NAMALWA (cell line): ENCODE results near the gene SIRPB2.

Experiments used
- DNase-seq: peaks from one replicate; pipeline ENCODE4 v3.0.0-alpha.2; 2015; ENCODE audit warnings: low spot score

Gene SIRPB2

DNA sequence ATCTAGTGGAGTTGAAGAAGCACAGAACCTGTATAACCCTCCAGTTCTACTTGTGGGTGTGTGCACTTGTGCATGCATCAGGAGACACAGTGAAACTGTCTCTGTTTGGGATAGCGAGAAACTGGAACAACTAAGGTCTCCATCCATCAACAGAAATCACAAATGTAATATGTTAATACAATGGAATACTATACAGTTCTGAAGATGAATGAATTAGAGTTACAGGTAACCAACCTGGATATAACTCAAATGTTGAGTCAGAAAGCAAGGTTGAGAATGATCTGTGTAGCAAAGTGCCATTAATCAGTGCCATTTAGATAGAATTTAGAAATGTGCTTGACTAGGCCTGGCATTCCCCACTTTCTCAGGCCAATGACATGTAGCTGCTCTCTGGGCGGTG lies 20.0 kb downstream of the SIRPB2 start:
- DNase-seq, result no peak

- DNase-seq, result peak; percentile 81
Measured at GRCh38 chr20:1469925-1470571, 21.2 kb downstream of the SIRPB2 start.

- DNase-seq, result no peak
Measured at GRCh38 chr20:1469306-1469905, 21.8 kb downstream of the SIRPB2 start.

DNA sequence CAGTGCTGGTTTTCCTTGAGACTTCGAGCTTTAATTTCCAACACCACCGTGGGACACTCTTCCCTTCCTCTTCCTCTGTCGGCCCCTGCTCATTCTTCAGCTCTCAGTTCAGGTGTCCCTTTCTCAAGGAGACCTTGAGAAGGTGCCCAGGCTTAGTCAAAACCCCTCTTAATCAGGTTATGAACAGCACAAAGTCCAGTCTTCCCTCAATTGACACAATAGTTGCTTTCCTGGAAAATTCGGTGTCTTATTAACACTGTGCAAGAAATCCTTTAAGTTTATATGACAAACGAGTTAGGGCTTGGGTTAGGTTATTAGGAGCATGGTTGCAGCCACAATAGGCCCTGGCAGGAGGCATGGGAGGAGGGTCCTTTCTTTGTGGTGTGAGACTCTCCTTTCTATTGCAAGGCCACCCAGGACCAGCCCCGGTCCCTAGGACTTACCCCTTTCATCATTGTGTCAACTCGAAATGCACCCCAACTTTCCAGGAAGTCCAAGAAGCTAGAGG lies 23.0 kb downstream of the SIRPB2 start:
- no peak for DNase-seq

GRCh38 chr20:1467355-1468116 lies 23.7 kb downstream of the SIRPB2 start:
- DNase-seq, result no peak

GRCh38 chr20:1467082-1467354 lies 24.2 kb downstream of the SIRPB2 start:
- no peak for DNase-seq

DNA sequence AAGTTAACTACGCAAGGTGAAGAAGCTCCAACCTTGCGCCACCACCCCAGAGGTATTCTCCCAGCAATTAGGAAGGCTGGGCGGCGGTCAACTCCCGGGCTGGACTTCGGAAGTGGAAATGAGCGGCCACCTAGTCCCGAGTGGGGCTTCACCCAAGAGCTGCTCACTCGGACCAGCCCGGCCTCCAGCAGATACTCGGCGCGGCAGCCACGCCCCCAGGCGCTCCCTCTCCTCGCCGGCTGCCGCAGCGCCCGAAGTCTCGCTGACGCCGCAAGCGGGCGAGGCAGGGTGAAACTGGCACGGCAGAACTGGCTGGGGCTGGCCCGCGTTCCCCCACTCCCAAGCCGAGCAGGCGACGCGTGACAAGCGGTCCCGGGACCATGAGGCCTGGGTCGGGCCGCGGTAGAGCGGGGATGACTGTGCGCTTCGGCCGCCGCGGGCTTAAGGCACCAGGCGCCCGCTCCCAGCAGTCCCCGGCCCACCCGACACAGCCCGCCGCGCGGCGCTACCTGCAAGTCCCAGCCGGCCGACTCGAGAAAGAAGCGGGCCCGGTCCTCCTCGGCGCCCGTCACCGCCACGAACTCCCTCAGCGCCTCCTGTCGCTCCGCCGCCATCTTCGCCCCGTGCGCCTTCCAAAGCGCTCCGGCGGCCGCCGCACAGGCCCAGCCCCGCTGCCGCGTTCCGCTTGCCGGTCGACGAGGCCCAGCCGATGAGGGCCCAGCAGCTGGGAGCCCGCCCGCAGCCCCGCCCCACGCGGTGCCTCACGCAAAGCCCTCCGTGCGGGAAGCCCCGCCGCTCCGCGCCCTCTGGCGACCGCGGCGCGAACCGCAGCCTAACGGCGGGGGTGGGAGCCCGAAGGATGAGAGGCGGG lies 24.8 kb downstream of the SIRPB2 start, which contains the start of gene NSFL1C:
TSS of gene NSFL1C (minus strand) at position 639 of the 871 bp plus-strand sequence. CDS start at position 614, 25 bp downstream.
- DNase-seq, result peak; percentile 94

DNA sequence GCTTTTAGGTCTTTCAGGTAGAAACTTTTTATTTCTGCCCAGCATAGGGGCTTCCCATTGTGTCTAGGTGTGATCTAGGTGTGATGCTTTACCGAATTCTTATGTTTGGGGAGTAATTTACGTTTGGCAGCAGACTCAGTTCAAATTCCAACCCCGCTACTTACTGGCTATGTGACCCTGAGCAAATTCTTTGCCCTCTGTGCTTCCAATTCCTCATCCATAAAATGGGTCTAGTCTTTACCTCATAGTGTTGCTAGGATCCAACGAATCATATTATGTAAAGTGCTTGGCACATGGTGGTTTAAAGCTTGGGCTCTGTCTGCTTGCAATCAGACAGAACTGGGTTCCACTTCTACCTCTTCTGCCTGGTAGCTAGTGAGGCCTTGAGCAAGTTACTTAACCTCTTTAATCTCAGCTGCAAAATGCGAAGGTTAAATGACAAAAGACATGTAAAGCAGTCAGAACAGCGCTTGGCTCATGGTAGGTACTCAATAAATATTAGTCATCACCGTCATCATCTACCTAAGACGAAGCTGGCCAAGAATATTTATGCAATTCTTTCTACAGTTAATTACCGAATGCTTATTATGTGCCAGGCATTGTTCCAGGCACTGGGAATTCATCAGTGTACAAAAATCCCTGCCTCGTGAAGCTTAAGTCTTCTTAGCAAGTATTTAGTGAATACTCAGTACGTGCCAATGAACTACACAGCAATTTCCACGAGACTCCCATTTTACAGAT lies 25.6 kb downstream of the SIRPB2 start:
- DNase-seq, result no peak

DNA sequence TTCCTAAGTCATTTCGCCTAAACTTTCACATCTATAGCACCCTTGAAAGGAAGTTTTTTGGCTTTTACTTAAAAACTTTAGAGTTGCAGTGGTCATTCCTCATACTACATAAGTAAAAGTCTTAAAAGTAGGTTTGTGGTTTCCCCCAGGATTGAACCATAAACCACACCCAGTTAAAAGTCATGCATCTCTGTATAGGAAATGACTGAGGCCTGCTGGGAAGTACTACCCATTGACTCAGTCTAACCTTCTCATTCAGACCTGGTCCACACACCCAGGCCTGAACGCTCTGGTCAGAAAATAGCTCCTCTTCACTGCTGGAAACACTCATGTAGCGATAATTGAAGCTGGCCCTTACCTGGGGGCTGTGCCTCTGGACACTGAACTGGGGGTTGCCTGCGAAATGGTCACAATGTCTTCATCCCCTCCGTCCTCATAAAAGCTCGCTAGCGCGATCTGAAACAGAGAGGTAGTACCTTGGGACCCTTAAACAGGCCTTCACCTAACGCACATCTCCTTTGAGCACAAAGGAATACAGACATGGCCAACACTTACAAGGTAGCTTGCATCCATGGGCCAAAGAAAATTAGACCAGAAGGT lies 27.1 kb downstream of the SIRPB2 start:
- no peak for DNase-seq

- DNase-seq, result peak; percentile 50
Measured at GRCh38 chr20:1462834-1463233, 28.4 kb downstream of the SIRPB2 start.

DNA sequence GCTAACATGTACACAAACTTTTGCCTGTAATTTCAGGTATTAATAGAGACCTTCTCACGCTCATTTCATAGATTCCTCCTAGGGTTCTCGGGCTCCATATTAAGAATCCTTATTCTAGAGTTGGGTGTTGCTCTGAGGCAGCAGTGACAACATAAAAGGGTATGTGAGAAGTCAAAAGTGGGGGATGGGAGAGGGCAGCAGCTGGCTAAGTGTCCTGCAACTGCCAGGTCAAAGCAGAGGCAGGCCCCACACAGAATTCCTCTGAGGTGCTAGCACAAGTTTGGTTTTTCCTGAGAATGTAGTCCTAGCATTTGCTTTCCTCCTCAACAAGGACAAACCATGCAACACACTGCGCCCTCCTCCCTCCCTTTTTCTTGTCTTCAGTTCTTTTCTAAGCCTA lies 29.2 kb downstream of the SIRPB2 start:
- DNase-seq, result no peak

DNA sequence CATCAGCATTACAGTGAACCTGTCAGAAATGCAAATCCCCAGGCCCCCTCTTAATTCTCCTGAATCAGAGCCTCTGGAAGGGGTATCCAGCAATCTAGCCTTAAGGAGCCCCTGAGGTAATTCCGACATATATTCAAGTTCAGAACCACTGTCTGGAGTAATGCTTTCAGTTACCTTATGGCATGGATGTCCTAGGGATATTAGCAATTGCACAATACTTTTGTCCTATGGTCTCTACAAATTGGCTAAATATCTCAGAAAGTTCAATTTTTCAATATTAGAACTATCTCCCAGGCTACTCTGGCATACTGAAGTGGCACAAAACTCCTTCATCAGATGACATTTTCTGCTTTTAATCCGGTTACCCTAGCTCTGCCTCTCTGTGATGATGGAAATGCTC lies 30.9 kb downstream of the SIRPB2 start:
- no peak for DNase-seq

- DNase-seq, result no peak
Measured at GRCh38 chr20:1457992-1458391, 33.2 kb downstream of the SIRPB2 start.

DNA sequence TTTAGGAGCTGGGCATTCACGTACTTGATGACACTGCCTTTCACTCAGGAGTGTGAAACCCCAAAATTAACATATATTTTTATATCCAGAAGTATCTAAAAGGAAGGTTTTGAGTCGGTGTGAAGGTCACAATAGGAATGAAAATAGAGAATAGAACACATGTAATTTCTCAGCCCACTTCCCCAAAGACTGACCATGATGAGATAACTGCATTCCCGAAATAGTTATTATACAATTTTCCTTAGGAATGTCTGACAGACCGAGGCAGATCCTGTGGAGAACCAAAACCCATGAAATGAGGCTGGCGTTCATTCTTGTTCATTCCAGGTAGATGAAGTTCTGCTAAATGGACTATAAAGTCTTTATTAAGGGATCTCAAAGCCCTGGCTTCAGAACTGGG lies 34.9 kb downstream of the SIRPB2 start:
- DNase-seq, result no peak

DNA sequence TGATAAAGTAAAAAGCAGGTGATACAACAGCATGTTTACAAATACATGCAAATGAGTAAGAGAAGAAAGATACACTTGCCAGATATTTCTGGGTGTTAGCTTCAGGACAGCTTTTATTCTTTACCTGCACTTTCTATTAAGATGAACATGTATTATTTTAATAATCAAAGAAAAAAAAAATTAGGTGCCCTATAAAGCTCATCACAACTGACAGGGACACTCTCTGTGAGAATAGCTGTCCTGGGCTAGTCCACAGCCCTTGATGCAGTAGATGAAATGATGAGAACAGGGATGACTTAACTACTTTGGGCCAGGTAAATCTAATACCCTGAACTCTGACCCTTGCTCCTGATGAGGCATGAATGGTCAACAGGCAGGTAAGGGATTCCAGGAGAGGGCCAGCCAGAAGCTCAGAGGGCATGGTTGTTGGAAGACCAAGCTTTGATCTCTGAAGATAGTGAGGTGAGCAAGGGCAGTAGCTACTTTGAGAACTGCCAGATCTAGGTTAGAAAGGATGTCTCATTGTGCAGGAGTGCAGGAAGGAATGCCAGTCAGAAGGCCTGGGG lies 40.2 kb downstream of the SIRPB2 start:
- no peak for DNase-seq

DNA sequence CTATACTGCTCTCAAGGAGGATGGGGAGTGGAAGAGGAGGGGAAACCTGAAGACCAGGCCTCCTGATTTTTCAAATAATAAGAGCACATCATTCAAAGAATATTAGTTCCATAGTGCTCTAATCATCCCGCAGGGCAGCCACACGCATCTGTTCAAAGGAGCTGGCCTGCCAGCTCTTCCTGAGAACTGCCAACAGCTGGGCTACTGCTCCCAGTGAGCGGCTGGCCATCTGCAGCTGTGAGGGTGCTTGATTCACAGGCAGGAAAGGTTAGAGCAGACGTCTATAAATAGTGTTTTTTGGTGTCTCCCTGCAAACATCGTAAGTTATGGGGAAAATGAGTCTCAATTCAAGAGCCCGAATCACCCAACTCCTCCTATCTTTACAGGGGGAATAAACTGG lies 41.9 kb downstream of the SIRPB2 start:
- no peak for DNase-seq

- DNase-seq, result no peak
Measured at GRCh38 chr20:1448081-1448620, 43.1 kb downstream of the SIRPB2 start.

GRCh38 chr20:1446536-1446935 lies 44.7 kb downstream of the SIRPB2 start:
- no peak for DNase-seq

DNA sequence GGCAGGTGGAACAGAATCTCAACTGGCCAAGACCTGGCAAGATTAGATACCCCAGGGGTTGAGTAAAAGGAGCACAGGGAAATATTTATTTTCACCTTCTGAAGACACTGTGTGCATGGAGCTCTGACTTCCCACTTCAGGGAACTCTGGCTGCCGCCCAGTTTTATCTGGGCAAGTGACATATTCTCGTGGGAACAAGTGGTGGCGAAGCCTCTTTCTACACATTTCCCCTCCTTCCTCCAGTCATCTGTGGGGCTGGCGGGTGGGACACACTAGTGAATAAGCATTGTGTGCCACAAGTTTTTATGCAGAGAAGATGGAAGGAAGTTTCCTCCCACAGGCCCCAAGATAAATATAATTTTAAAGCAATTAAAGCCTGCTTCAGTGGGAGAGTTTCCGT lies 48.1 kb downstream of the SIRPB2 start:
- DNase-seq, result no peak

GRCh38 chr20:1442304-1442703 lies 48.9 kb downstream of the SIRPB2 start:
- DNase-seq, result no peak

GRCh38 chr20:1441133-1441532 lies 50.1 kb downstream of the SIRPB2 start:
- no peak for DNase-seq
